Hepatocyte (in vitro differentiated cells): Measurements from ENCODE around the gene ARSB. TPM values are rescaled to one million over a fixed set of nuclear protein-coding genes. Genes with fewer than 3 reads are reported as not detected.

Experiments used
- DNase-seq: peaks from one replicate; pipeline ENCODE4 v3.0.0-alpha.2; 2016; ENCODE audit warnings: low spot score
- H2AFZ ChIP-seq: fragments of 200-600 bp; sonication (generic); 2 replicates; pipeline ENCODE4 v1.6.0; 2016; ENCODE audit warnings: antibody characterized with exemption, mild to moderate bottlenecking
- H3K27ac ChIP-seq: fragments of 200-600 bp; sonication (generic); 2 replicates; pipeline ENCODE4 v1.5.1; 2016; ENCODE audit warnings: mild to moderate bottlenecking
- H3K27me3 ChIP-seq: fragments of 200-600 bp; sonication (generic); 2 replicates; pipeline ENCODE4 v1.6.1; 2016
- H3K36me3 ChIP-seq: fragments of 200-600 bp; sonication (generic); replicated peaks from 2 replicates; pipeline ENCODE4 v1.5.1; 2016; ENCODE audit warnings: low read depth; ENCODE audit not compliant: insufficient read depth
- H3K4me1 ChIP-seq: fragments of 200-600 bp; sonication (generic); 2 replicates; pipeline ENCODE4 v1.5.1; 2016; ENCODE audit warnings: mild to moderate bottlenecking, moderate library complexity; ENCODE audit not compliant: insufficient read depth
- H3K4me2 ChIP-seq: fragments of 200-600 bp; sonication (generic); 2 replicates; pipeline ENCODE4 v1.6.0; 2016
- H3K4me3 ChIP-seq: fragments of 200-600 bp; sonication (generic); 2 replicates; pipeline ENCODE4 v1.5.1; 2016; ENCODE audit warnings: mild to moderate bottlenecking
- H3K79me2 ChIP-seq: fragments of 200-600 bp; sonication (generic); 2 replicates; pipeline ENCODE4 v1.6.0; 2017; ENCODE audit warnings: mild to moderate bottlenecking
- H3K9me2 ChIP-seq: fragments of 200-600 bp; sonication (generic); replicated peaks from 2 replicates; pipeline ENCODE4 v1.6.0; 2017; ENCODE audit warnings: mild to moderate bottlenecking; ENCODE audit not compliant: insufficient read depth
- H3K9me3 ChIP-seq: fragments of 200-600 bp; sonication (generic); 2 replicates; pipeline ENCODE4 v1.5.1; 2016; ENCODE audit warnings: low read depth, mild to moderate bottlenecking
- H4K20me1 ChIP-seq: fragments of 200-600 bp; sonication (generic); 2 replicates; pipeline ENCODE4 v1.6.0; 2016; ENCODE audit warnings: mild to moderate bottlenecking; ENCODE audit not compliant: insufficient read depth, poor library complexity, severe bottlenecking
- EZH2 ChIP-seq: fragments of 200-600 bp; sonication (generic); IDR thresholded peaks from 2 replicates; pipeline ENCODE4 v1.6.1; 2016; ENCODE audit warnings: antibody characterized with exemption, mild to moderate bottlenecking, borderline replicate concordance
- EZH2phosphoT487 ChIP-seq: fragments of 200-600 bp; sonication (generic); IDR thresholded peaks from one replicate; pipeline ENCODE4 v1.6.1; 2018; ENCODE audit warnings: antibody characterized with exemption, mild to moderate bottlenecking, low read depth, moderate library complexity; ENCODE audit not compliant: unreplicated experiment, severe bottlenecking
- WGBS: methylation state at CpG from one replicate; pipeline ENCODE4 v1.1.6; 2016; ENCODE audit warnings: low lambda C conversion rate; ENCODE audit errors: missing lambda C conversion rate; 5-methylcytosine and 5-hydroxymethylcytosine counted together
- polyA plus RNA-seq: library from polyadenylated mRNA; unstranded; fragments of >200 nt; fragmentation: Nextera tagmentation; extraction: Ambion mirVana; gene quantifications from 2 replicates; pipeline ENCODE4 v1.2.1, GENCODE V29; 2016
- total RNA-seq: library from RNA; depleted of rRNA; stranded (reverse); fragments of >200 nt; gene quantifications from 2 replicates; pipeline ENCODE4 v1.2.3, GENCODE V29; 2014
- TF ChIP-seq, protein P1 (sequence below): fragments of 200-600 bp; sonication (generic); IDR thresholded peaks from 2 replicates; pipeline ENCODE4 v1.5.1; 2016; ENCODE audit warnings: antibody characterized with exemption, mild to moderate bottlenecking; ENCODE audit not compliant: poor library complexity

ARSB gene
- total and polyA plus RNA-seq, 2 experiments from 2014 or later: 13.5 to 19.8 TPM

DNA sequence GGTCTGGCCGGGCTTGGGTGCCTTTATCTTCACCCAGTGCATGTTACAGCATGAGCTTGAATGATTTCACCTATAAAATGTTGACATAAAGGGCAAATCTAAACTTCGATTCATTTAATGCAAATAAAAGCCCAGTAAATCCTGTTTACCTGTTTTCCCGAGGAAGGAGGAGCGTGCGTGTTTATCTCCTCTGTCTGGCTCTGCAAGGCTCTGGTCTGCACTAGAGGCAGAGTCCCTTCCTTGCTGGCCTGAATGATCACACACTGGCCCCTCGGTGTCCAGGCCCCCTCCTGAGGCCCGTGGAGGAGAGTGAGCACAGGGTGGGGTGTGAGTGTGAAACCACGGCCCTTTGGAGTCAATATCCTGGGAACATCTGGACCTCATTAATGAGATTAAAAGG is 211.5 kb downstream of the ARSB start:
- 51% methylated on average over 8 of the region's 8 CpGs for WGBS
- Histone ChIP-seq H3K9me3 (no peaks in the 10 kb centered on the region), H3K4me2 (no peak overlapping the region), H2AFZ (no peak overlapping the region), H4K20me1 (no peaks in the 10 kb centered on the region), H3K79me2 (no peaks in the 10 kb centered on the region), H3K4me1 (peaks cover 13% of the 10 kb centered on the region), H3K36me3 (no peaks in the 10 kb centered on the region), H3K9me2 (no peaks in the 10 kb centered on the region), H3K4me3 (no peak overlapping the region), H3K27ac (no peak overlapping the region), H3K27me3 (no peaks in the 10 kb centered on the region)
- TF ChIP-seq EZH2: no peak
- TF ChIP-seq EZH2phosphoT487: no peak
- TF ChIP-seq, protein P1, sequence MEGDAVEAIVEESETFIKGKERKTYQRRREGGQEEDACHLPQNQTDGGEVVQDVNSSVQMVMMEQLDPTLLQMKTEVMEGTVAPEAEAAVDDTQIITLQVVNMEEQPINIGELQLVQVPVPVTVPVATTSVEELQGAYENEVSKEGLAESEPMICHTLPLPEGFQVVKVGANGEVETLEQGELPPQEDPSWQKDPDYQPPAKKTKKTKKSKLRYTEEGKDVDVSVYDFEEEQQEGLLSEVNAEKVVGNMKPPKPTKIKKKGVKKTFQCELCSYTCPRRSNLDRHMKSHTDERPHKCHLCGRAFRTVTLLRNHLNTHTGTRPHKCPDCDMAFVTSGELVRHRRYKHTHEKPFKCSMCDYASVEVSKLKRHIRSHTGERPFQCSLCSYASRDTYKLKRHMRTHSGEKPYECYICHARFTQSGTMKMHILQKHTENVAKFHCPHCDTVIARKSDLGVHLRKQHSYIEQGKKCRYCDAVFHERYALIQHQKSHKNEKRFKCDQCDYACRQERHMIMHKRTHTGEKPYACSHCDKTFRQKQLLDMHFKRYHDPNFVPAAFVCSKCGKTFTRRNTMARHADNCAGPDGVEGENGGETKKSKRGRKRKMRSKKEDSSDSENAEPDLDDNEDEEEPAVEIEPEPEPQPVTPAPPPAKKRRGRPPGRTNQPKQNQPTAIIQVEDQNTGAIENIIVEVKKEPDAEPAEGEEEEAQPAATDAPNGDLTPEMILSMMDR: no peak
- DNase-seq: no peak

DNA sequence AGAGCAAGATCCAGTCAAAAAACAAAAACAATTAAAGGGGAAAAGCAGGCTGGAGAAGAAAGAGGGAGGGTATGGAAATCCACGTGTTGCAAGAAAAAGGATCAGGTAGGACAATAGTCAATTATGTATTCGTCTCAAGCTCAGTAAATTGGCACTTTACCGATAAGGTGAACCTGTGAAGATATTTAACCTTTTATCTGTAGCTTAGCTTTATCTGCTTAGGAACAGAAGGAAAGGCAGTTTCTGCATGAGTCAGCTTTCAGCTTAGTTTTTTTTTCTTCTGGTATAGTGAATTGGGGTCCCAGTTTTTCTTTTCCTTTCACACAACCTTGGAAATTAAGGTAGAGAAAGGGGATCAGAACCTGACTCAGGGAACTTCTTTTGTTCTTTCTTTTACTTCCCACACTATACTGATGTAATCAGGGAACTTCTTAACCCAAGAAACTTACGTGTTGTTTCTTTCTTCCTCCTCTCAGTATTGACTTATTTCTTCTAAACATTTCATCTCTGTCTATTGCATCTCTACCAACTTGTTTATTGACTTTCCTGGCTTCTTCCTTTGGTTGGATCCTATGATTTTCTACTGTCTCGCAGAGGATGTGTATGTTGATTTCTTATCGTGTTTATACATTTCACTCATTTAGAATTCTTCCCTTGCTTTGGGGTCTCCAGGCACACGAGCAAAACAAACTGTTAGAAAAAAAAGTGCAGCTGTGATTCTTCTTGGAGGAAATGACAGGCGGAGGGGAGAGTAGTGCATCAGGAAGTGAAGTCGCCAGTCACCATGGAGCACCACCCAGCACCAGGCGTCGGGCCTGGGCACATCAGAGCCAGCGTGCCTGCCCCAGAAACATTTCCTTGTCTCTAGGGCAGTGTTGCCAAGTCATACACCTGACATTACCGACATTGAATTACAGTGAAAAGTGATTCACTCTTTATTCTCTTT is 213.6 kb downstream of the ARSB start:
- Histone ChIP-seq H4K20me1 (no peaks in the 10 kb centered on the region), H3K27me3 (no peaks in the 10 kb centered on the region), H3K4me2 (peak overlapping the region; percentile 24), H3K79me2 (no peaks in the 10 kb centered on the region), H3K9me3 (no peaks in the 10 kb centered on the region), H3K4me3 (no peak overlapping the region), H3K4me1 (peaks cover 18% of the 10 kb centered on the region), H3K9me2 (no peaks in the 10 kb centered on the region), H3K36me3 (no peaks in the 10 kb centered on the region), H2AFZ (no peak overlapping the region), H3K27ac (peak overlapping the region; percentile 62)
- TF ChIP-seq, protein P1: no peak
- WGBS: 39% methylated on average over 13 of the region's 13 CpGs
- no peak for DNase-seq

DNA sequence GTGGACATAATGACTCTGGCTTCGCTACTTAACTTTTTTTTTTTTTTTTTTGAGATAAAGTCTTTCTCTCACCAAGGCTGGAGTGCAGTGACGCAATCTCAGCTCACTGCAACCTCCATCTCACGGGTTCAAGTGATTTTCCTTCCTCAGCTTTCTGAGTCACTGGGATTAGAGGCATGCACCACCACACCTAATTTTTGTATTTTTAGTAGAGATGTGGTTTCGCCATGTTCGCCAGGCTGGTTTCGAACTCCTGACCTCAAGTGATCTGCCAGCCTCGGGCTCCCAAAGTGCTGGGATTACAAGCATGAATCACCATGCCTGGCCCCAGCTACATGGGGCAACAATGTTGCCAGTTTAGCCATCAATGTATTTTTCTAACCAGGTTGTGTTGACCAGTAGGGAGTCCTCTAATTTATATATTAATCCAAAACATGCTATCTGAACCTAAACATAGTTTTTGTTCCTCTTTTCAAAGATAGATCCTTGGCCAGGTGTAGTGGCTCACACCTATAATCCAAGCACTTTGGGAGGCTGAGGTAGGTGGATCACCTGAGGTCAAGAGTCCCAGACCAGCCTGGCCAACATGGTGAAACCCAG is 216.2 kb downstream of the ARSB start:
- DNase-seq: no peak
- TF ChIP-seq EZH2 (no peak), EZH2phosphoT487 (no peak)
- TF ChIP-seq, protein P1: no peak

More for the DNA sequence above, 216.2 kb downstream of the ARSB start:
- Histone ChIP-seq H3K9me3 (no peaks in the 10 kb centered on the region), H2AFZ (no peak overlapping the region), H3K79me2 (no peaks in the 10 kb centered on the region), H3K4me1 (peaks cover 28% of the 10 kb centered on the region), H3K27me3 (no peaks in the 10 kb centered on the region), H3K4me2 (no peak overlapping the region), H4K20me1 (no peaks in the 10 kb centered on the region), H3K36me3 (no peaks in the 10 kb centered on the region), H3K27ac (no peak overlapping the region), H3K9me2 (no peaks in the 10 kb centered on the region), H3K4me3 (no peak overlapping the region)
- WGBS: 92% methylated on average over 7 of the region's 7 CpGs
